ENCODE data around the gene RAPGEF1.
A peak's percentile ranks its signal among the peaks of the same experiment; 100 is the strongest.

Gene RAPGEF1

GRCh38 chr9:131739959-131740648, at the start of gene RAPGEF1:
TSS of gene RAPGEF1 (minus strand) at chr9:131740076. CDS start at chr9:131739830, 246 bp downstream.
- TF ChIP-seq TAF1 (IDR thresholded peaks at IDR 0.05; ENCODE audit: low read depth) (no peak), TEAD4 (IDR thresholded peaks at IDR 0.05) (no peak), USF1 (IDR thresholded peaks at IDR 0.05) (no peak), CREB1 (IDR thresholded peaks at IDR 0.05; ENCODE audit: low read depth) (no peak), ZBTB7A (IDR thresholded peaks at IDR 0.05; ENCODE audit: low read depth) (0 out of 2 replicates have a peak, but pooled peaks have one; percentile 24), TCF12 (IDR thresholded peaks at IDR 0.05; ENCODE audit: low read depth) (no peak), RAD21 (IDR thresholded peaks at IDR 0.05; ENCODE audit: low read depth) (peak; percentile 61; the same call in 1 of the 2 replicates), NFIC (IDR thresholded peaks at IDR 0.05) (no peak), YY1 (IDR thresholded peaks at IDR 0.05; ENCODE audit: low read depth) (no peak), EGR1 (IDR thresholded peaks at IDR 0.05) (no peak)

- TF ChIP-seq TEAD4 (IDR thresholded peaks at IDR 0.05) (no peak), CREB1 (IDR thresholded peaks at IDR 0.05; ENCODE audit: low read depth) (no peak), EP300 (IDR thresholded peaks at IDR 0.05; ENCODE audit: borderline replicate concordance) (no peak), ZBTB7A (IDR thresholded peaks at IDR 0.05; ENCODE audit: low read depth) (no peak), TCF12 (IDR thresholded peaks at IDR 0.05; ENCODE audit: low read depth) (no peak), USF1 (IDR thresholded peaks at IDR 0.05) (no peak), YY1 (IDR thresholded peaks at IDR 0.05; ENCODE audit: low read depth) (no peak), MAX (IDR thresholded peaks at IDR 0.05) (no peak)
Observed at GRCh38 chr9:131788851-131789250, 49.0 kb upstream of the RAPGEF1 start.

GRCh38 chr9:131787838-131788237, 48.0 kb upstream of the RAPGEF1 start:
- no peak for TF ChIP-seq EGR1 (IDR thresholded peaks at IDR 0.05)
- TF ChIP-seq YY1 (IDR thresholded peaks at IDR 0.05; ENCODE audit: low read depth) = no peak
- no peak for TF ChIP-seq RAD21 (IDR thresholded peaks at IDR 0.05; ENCODE audit: low read depth)
- no peak for TF ChIP-seq ZBTB7A (IDR thresholded peaks at IDR 0.05; ENCODE audit: low read depth)
- no peak for TF ChIP-seq TCF12 (IDR thresholded peaks at IDR 0.05; ENCODE audit: low read depth)
- TF ChIP-seq TEAD4 (IDR thresholded peaks at IDR 0.05) = no peak
- TF ChIP-seq EP300 (IDR thresholded peaks at IDR 0.05; ENCODE audit: borderline replicate concordance) = no peak
- TF ChIP-seq MAX (IDR thresholded peaks at IDR 0.05) = no peak
- TF ChIP-seq FOXM1 (IDR thresholded peaks at IDR 0.05; ENCODE audit: borderline replicate concordance, low read depth) = no peak

GRCh38 chr9:131784748-131785501, 45.0 kb upstream of the RAPGEF1 start:
- TF ChIP-seq TCF12 (IDR thresholded peaks at IDR 0.05; ENCODE audit: low read depth) = no peak
- TF ChIP-seq NFIC (IDR thresholded peaks at IDR 0.05) = no peak
- no peak for TF ChIP-seq CREB1 (IDR thresholded peaks at IDR 0.05; ENCODE audit: low read depth)

GRCh38 chr9:131781069-131781468, 41.2 kb upstream of the RAPGEF1 start:
- TF ChIP-seq CEBPB (IDR thresholded peaks at IDR 0.05) (no peak), MAX (IDR thresholded peaks at IDR 0.05) (no peak), TAF1 (IDR thresholded peaks at IDR 0.05; ENCODE audit: low read depth) (no peak), YY1 (IDR thresholded peaks at IDR 0.05; ENCODE audit: low read depth) (no peak), EGR1 (IDR thresholded peaks at IDR 0.05) (no peak), ZBTB7A (IDR thresholded peaks at IDR 0.05; ENCODE audit: low read depth) (no peak), TCF12 (IDR thresholded peaks at IDR 0.05; ENCODE audit: low read depth) (no peak), CREB1 (IDR thresholded peaks at IDR 0.05; ENCODE audit: low read depth) (no peak), NFIC (IDR thresholded peaks at IDR 0.05) (no peak), FOXM1 (IDR thresholded peaks at IDR 0.05; ENCODE audit: borderline replicate concordance, low read depth) (no peak), EP300 (IDR thresholded peaks at IDR 0.05; ENCODE audit: borderline replicate concordance) (no peak), RAD21 (IDR thresholded peaks at IDR 0.05; ENCODE audit: low read depth) (no peak), REST (IDR thresholded peaks at IDR 0.05; ENCODE audit: low read depth) (no peak), USF1 (IDR thresholded peaks at IDR 0.05) (no peak)

GRCh38 chr9:131776473-131776872, 36.6 kb upstream of the RAPGEF1 start:
- TF ChIP-seq REST (IDR thresholded peaks at IDR 0.05; ENCODE audit: low read depth) = peak; percentile 97
- no peak for TF ChIP-seq EGR1 (IDR thresholded peaks at IDR 0.05)
- TF ChIP-seq NFIC (IDR thresholded peaks at IDR 0.05) = no peak
